Keratinocyte (primary cell): ENCODE measurements around the gene SMTN.

Experiments
- CTCF ChIP-seq, 3 experiments: IDR thresholded peaks in 1 of 3; conservative IDR thresholded peaks in 1 of 3; optimal IDR thresholded peaks in 1 of 3; 2 replicates in 2 of 3; 3 replicates in 1 of 3; pipeline versions ENCODE3 to v1.5.1; 2011; ENCODE audit warnings: low read length in 3 of 3, mild to moderate bottlenecking in 3 of 3, moderate library complexity in 2 of 3, control low read depth in 1 of 3, inconsistent platforms in 1 of 3; ENCODE audit not compliant: insufficient read depth in 2 of 3; ENCODE audit errors: extremely low read depth in 1 of 3
- EZH2 ChIP-seq: IDR thresholded peaks from one replicate; pipeline ENCODE4 v1.6.1; 2012; ENCODE audit warnings: inconsistent platforms, mild to moderate bottlenecking, low read length, moderate library complexity

GRCh38 chr22:31103899-31104694, 23.0 kb downstream of the SMTN start:
- TF ChIP-seq EZH2 (no peak), CTCF (optimal IDR thresholded peaks at IDR 0.05 in 1 of 3, IDR thresholded peaks at IDR 0.05 in 1 of 3, conservative IDR thresholded peaks at IDR 0.05 in 1 of 3; ENCODE audit: extremely low read depth in 1 of 3, insufficient read depth in 2 of 3, low read length in 3 of 3) (no peak)
